ENCODE measurements around the gene SMYD3.

DNA sequence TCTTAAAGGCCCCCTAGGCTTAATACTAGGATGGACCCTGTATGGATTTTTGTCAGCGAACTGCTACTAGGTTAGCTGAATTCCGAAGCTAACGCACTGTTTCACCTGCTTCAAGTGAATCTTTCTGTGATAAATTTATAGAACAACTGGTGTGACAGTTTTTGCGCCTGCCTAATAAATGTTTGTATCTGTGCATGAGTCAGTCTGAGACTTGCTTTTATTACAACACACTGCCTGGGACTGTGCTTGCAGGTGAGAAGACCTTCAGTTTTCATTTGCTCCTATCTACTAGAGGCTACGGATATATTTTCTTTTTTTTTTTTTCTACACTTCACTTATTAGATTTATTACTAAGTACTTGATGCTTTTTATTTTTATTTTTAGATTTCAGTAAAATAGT, 420.9 kb downstream of the SMYD3 start:
- TF ChIP-seq POLR2A (IDR thresholded peaks at IDR 0.05; ENCODE audit: low read length): no peak
- TF ChIP-seq, protein P1, sequence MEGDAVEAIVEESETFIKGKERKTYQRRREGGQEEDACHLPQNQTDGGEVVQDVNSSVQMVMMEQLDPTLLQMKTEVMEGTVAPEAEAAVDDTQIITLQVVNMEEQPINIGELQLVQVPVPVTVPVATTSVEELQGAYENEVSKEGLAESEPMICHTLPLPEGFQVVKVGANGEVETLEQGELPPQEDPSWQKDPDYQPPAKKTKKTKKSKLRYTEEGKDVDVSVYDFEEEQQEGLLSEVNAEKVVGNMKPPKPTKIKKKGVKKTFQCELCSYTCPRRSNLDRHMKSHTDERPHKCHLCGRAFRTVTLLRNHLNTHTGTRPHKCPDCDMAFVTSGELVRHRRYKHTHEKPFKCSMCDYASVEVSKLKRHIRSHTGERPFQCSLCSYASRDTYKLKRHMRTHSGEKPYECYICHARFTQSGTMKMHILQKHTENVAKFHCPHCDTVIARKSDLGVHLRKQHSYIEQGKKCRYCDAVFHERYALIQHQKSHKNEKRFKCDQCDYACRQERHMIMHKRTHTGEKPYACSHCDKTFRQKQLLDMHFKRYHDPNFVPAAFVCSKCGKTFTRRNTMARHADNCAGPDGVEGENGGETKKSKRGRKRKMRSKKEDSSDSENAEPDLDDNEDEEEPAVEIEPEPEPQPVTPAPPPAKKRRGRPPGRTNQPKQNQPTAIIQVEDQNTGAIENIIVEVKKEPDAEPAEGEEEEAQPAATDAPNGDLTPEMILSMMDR (IDR thresholded peaks at IDR 0.05): no peak
- no peak for TF ChIP-seq MAZ (IDR thresholded peaks at IDR 0.05; ENCODE audit: borderline replicate concordance, low read depth, low read length)
- no peak for TF ChIP-seq EHF (CRISPR knock-in tag; IDR thresholded peaks at IDR 0.05)
- no peak for TF ChIP-seq JUN (IDR thresholded peaks at IDR 0.05)
- TF ChIP-seq PHF8 (IDR thresholded peaks at IDR 0.05; ENCODE audit: borderline replicate concordance, low read depth): no peak
- no peak for TF ChIP-seq EP300 (IDR thresholded peaks at IDR 0.05)
- TF ChIP-seq TP53 (CRISPR knock-in tag; IDR thresholded peaks at IDR 0.05): no peak
- TF ChIP-seq CEBPB (IDR thresholded peaks at IDR 0.05): no peak
- no peak for TF ChIP-seq RAD21 (conservative IDR thresholded peaks at IDR 0.05 in 1 of 2, IDR thresholded peaks at IDR 0.05 in 1 of 2)
- no peak for TF ChIP-seq HOXB13 (CRISPR knock-in tag; IDR thresholded peaks at IDR 0.05; ENCODE audit: low read depth)
- no peak for TF ChIP-seq RFX5 (IDR thresholded peaks at IDR 0.05)
- no peak for TF ChIP-seq MYC (IDR thresholded peaks at IDR 0.05; ENCODE audit: borderline replicate concordance, low read length)
- TF ChIP-seq NFE2L2 (conservative IDR thresholded peaks at IDR 0.05; ENCODE audit: low read length): no peak
